ENCODE data around the gene CEP104.

- TF ChIP-seq, protein P1, sequence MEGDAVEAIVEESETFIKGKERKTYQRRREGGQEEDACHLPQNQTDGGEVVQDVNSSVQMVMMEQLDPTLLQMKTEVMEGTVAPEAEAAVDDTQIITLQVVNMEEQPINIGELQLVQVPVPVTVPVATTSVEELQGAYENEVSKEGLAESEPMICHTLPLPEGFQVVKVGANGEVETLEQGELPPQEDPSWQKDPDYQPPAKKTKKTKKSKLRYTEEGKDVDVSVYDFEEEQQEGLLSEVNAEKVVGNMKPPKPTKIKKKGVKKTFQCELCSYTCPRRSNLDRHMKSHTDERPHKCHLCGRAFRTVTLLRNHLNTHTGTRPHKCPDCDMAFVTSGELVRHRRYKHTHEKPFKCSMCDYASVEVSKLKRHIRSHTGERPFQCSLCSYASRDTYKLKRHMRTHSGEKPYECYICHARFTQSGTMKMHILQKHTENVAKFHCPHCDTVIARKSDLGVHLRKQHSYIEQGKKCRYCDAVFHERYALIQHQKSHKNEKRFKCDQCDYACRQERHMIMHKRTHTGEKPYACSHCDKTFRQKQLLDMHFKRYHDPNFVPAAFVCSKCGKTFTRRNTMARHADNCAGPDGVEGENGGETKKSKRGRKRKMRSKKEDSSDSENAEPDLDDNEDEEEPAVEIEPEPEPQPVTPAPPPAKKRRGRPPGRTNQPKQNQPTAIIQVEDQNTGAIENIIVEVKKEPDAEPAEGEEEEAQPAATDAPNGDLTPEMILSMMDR (IDR thresholded peaks at IDR 0.05), result no peak
- TF ChIP-seq POLR2A (IDR thresholded peaks at IDR 0.05), result no peak
Observed at GRCh38 chr1:3880429-3881192, 23.6 kb upstream of the CEP104 start.
